Anterior cingulate cortex (tissue), 58 donors: ENCODE data around the gene SCAF8.
"Not testable (repeated sequence)": the region's sequence is repeated elsewhere in the genome, so short reads cannot be mapped to it uniquely, and the experiment has no call there.

ENCODE experiments used
- DNase-seq, 58 donors: peaks; one replicate each; lab custom pipeline; 2025; lab: John Stamatoyannopoulos, UW

The SCAF8 gene, protein sequence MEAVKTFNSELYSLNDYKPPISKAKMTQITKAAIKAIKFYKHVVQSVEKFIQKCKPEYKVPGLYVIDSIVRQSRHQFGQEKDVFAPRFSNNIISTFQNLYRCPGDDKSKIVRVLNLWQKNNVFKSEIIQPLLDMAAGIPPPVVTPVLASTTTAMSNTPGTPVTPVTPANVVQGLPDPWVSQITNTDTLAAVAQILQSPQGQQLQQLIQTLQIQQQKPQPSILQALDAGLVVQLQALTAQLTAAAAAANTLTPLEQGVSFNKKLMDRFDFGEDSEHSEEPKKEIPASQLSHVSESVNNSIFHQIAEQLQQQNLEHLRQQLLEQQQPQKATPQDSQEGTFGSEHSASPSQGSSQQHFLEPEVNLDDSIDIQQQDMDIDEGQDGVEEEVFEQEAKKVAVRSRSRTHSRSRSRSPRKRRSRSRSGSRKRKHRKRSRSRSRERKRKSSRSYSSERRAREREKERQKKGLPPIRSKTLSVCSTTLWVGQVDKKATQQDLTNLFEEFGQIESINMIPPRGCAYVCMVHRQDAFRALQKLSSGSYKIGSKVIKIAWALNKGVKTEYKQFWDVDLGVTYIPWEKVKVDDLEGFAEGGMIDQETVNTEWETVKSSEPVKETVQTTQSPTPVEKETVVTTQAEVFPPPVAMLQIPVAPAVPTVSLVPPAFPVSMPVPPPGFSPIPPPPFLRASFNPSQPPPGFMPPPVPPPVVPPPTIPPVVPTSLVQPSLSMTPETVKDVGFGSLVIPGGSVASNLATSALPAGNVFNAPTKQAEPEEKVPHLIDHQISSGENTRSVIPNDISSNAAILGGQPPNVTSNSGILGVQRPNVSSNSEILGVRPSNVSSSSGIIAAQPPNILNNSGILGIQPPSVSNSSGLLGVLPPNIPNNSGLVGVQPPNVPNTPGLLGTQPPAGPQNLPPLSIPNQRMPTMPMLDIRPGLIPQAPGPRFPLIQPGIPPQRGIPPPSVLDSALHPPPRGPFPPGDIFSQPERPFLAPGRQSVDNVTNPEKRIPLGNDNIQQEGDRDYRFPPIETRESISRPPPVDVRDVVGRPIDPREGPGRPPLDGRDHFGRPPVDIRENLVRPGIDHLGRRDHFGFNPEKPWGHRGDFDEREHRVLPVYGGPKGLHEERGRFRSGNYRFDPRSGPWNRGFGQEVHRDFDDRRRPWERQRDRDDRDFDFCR (N-terminal part only)

DNA sequence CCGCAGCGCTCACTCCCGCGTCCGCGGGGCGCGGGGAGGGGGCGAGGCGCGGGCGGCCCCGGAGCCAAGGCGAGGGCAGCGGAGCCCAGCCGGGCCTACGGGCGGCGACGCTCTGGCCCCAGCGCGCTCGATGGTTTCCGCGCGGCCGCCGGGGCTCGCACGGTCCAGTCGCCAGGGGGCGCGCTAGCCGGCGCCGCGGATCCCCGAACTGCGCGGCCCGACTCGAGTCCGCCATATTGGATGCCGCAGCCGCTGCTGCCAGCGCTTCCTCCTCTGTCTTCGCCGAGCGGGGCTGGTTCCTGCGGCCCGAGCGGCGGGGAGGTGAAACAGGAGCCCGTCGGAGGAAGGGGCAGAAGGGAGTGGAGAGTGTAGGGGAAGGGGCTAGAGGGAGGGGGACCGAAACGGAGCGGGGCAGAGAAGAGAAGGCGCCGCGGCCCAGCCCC lies at the start of gene SCAF8:
Gene SCAF8, plus strand, starts transcription at position 234 of the 443 bp plus-strand sequence. CDS start 485 bp downstream, outside the sequence.
- peak in 57 of 58 donors; percentile 25 to 92 (median 77) for DNase-seq

DNA sequence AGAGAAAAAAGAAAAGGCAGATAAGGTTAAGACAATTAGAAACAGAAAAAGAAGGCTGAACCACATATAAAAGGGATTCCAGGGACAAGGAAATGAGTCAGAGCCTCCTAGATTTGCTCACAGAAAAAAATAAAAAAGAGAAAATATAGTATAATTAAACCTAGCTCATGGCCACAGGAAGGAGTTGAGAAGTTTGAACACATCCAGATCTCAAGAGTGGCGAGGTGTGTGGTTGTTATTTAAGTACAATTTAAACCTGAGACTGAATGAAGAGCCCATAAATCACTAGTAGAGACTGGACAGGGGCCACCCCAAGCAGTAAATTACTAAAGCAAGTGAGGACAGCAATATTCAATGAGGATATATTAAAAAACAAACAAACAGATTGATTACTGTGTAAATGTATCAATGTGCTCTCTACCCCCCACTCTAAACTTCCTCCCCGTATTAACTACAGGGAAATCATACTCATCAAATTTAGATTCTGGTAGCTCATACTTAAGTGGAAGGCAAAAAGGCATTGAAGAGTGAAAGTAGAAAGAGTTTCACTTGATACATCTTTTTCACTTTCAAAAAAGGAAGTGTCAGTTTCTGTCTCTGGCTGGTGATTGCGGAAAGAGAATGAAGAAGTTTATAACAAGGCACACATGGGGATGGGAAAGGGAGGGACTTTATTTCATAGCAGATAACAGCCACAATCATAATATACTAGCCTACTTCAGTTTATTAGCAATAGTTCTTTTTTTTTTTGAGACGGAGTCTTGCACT lies 49.3 kb upstream of the SCAF8 start:
- DNase-seq: no peak

DNA sequence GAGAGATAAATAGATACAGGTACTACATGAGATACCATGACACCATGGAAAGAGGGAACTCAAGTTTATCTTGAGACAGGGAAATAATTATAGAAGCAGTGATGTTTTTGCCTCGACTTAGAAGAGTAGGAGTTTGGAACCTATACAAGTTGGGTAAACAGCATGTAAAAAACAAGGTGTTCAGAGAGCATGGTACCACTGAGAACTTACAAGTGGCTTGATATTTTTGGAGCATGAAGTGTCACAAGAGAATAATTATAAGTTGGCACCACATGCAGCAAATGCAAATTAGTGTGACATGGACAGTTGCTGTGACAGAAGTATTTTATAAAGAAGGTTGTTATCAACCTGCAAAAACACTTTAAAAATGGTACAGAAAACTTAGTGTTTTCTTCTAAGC lies 47.1 kb upstream of the SCAF8 start:
- DNase-seq: no peak

DNA sequence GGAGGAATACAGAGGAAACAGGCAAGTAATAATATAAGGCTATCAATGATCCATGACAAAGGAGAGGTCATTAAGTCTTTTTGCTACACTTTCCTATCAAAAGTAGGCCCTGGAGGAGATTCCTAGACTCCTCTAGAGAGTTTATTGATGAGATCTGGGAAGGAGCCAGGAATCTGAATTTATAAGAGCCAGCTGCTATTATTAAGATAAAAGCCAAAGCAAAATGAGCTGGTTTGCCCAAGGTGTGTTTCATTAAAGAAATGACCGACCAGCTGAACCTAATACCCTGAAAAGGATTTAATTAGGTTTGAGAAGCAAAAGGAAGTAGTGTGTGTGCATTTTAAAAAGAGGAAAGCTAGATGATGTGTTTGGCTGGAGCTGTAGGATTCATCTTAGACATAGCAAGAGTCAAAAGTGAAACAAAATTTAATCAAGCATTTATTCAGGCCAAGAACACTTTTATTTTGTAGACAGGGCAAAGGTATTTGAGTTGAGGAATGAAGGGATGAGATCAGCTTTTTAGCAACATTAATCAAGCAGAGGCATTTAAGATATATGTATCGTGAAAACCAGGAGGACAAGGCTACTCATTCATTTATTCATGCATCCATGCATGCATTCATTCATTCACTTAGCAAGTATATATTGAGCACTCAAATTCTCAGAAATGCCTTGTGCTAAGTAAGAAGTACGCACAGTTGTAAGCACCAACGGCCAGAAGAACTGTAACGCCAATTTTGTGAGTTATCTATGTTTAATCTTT lies 43.5 kb upstream of the SCAF8 start:
- DNase-seq: no peak

DNA sequence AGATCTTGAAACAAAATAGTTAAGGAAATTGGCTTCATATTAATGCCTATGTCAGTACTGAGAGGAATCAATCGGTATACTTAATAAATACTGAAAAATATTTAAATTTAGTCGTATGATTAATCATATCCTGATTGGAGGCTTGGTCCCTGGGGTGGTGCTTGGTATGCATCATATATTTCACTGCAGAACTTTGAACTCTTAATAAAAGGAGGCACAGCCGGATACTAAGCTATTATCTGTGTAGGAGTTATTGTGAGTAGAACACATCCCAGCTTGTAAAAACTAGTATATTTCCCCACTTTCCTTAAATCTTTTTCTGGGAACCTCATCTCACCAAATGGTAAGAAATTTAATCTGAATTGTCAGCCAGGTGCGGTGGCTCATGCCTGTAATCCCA lies 42.4 kb upstream of the SCAF8 start:
- DNase-seq: no peak

DNA sequence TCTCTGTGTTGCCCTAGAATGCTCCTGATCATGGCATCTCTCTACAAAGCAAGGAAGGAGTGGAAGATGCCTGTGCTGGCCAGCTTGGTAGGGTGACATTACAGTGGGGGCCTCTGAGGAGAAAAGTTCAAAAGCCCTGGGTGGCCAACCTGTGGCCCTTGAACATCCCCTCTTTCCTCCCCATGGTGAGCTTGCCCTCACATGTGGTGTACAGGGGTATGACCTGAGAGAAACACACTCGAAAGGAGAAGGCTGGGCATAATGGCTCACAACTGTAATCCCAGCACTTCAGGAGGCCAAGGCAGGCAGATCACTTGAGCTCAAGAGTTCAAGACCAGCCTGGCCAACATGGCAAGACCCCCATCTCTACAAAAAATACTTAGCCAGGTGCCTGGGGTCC lies 36.6 kb upstream of the SCAF8 start:
- no peak for DNase-seq

DNA sequence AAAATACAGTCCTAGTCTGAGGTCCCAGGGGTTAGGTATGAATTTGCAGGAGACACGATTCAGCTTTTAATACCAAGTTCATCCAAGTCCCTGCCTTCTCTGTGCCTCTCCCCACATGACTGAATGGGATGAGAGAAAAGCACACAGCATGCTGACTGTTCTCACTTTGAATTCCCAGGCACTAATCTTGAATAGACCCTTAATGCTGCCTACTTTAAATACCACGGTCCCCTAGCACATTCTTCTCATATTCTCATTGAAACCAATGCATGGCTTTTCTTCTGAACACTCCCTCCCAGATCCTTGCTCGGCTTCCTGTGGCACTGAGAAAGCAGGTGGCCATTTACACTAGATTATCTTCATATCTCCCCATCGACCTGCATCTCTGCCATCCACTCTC lies 30.1 kb upstream of the SCAF8 start:
- DNase-seq: no peak

DNA sequence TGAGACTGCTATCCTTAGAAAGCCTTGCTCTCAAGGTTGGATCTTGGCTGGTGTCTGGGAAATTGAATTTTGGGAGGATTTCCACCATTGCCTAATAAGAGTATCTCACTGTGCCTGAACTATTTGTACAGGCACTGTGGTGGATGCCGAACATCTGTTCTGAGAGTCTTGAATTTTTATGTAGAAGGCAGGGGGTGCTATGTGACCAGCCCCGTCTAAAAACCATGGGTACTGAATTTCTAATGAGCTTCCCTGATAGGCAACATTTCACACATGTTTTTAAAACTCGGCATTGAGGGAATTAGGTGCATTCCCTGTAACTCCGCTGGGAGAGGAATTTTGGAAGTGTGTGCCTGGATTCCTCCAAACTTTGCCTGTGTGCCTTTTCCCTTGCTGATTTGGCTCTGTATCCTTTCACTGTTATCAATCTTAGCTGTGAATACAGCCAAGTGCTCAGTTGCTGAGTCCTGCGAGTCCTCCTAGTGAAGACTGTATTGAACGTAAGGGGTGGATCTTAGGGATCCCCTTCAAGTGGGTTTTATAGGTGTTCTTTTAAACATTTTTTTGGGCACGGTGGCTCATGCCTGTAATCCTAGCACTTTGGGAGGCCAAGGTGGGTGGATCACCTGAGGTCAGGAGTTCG lies 27.6 kb upstream of the SCAF8 start:
- DNase-seq: no peak

DNA sequence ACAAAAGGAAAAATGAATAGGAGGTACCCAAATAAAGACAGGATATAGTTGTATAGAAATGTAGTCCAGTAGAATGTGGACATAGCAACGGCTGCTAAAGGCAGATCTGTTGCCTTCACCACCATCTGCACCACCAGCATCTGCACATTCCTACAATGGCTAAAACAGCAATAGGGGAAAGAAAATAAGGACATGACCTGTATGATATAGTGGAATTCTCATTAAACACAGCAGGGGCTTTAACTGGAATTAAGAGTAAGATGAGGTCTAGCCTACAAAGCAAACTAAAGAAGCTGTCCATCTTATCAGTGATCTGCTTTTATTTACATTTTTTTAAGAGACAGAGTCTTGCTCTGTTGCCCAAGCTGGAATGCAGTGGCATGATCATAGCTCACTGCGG lies 26.8 kb upstream of the SCAF8 start:
- no peak for DNase-seq

DNA sequence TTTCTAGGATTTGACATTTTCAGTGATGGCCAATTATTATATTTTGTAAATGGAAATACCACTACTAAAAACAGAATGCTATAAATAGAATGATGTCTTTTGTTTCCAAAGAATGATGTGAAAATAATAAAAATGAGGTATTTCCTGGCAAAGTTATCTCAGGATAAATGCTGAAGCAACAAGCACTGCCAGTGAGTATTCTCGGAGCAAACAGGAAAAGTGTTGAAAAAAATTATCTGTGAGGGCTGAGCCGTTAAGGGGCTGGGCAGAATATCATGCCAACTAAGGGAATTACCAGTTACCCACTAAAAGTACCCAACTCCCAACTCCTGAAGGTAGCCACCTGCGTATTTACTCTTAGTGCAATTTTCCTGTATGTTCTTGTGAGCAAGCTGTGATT lies 23.6 kb upstream of the SCAF8 start:
- DNase-seq: no peak

DNA sequence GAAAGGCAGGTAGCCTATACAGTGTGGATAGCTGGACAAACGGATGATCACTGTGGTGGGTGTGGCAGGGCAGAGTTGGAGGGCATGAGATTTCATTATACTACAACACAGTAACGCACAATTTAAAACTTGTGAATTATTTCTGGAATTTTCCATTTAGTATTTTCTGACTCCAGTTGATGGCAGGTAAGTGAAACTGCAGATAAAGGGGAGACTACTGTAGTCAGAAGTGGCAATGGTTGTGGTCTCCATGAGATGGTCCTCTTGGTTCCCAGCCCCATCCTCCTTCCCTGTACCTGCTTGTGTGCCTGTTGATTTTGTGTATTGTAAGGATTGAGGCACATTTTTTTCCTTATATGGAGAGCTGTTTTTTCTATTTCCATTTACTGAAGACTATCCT lies 22.5 kb upstream of the SCAF8 start:
- DNase-seq: no peak

DNA sequence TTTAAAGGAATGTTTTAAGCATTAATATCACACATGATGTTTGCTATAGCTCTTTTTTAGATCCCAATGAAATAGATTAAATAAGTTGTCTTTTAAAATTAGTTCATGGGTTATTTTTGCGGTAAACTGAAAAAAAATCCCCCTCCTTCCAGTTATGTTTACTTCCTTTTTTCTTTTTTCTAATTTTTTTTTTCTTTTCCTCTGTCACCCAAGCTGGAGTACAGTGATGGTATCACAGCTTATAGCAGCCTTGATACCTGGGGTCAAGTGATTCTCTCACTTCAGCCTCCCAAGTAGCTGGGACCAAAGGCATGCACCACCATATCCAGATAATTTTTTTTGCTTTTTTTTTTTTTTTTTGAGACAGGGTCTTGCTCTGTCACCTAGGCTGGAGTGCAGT lies 17.8 kb upstream of the SCAF8 start:
- no peak for DNase-seq

DNA sequence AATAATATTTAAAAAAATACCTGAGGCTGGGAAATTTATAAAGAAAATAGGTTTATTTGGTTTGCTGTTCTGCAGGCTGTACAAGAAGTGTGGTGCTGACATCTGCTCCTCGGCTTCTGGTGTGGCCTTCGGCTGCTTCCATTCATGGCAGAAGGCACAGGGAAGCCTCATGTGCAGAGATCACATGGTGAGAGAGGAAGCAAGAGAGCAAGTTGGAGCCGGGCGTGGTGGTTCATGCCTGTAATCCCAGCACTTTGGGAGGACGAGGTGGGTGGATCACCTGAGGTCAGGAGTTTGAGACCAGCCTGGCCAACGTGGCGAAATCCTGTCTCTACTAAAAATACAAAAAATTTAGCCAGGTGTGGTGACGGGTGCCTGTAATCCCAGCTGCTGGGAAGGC lies 16.9 kb upstream of the SCAF8 start:
- DNase-seq: not testable (repeated sequence)

DNA sequence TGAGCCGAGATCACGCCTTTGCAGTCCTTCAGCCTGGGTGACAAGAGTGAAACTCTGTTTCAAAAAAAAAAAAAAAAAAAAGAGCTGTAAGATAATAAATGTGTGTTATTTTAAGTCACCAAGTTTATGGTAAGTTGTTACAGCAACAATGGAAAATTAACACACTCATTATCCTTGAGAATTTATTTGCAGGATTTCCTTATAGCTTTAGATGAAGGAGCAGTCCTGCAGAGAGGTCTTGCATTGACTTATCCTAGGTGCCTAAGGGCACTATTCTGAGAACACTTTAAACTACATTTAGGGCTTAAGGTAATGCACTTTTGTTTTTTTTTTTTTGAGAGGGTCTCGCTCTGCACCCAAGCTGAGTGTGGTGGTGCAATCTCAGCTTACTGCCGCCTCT lies 13.8 kb upstream of the SCAF8 start:
- DNase-seq: no peak

DNA sequence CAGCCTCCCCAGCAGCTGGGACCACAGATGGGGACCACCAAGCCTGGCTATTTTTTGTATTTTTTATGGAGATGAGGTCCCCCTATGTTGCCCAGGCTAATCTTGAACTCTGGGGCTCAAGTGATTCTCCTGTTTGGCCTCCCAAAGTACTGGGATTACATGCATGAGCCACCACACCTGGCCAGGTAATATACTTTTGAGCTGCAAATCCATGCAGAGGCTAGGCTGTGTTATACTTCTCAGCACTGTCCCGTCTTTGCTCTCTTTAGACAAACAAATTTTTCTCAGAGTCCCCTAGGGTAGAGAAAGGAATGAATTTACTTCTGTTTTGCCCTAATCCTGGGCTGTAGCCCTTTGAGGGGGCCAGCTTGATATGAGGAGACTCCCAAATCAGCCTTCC lies 13.4 kb upstream of the SCAF8 start:
- DNase-seq: no peak

DNA sequence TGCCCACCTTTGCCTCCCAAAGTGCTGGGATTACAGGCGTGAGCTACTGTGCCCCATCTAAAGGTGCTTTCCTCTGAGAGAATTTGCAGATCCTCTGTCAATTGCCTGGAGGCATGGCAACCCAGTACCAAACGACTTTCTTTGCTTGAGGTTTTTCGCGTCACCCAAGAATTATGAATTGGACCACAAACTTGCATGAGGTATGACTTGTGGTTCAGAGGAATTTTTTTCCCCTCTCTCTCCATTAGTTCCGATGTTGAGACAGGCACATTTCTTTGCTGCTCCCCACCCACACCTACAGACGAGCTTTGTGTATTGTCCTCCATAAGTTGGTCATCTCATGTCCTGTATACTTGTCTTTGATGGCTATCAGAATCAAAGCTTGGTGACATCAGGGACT lies 11.8 kb upstream of the SCAF8 start:
- DNase-seq: no peak

DNA sequence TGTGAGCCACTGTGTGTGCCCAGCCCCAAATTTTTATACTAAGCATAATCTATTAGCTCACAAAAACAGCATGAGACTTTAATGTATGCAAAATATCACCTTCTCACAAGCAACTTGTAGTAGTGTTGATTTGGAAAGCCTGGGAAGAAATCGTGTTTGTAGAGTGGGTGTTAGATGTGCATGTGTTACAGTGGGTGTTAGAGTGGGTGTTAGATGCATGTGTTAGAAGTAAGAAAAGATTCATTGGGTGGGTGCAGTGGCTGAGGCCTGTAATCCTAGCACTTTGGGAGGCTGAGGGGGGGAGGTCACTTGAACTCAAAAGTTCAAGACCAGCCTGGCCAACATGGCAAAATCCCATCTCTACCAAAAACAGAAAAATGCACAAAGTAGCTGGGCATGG lies 6.3 kb upstream of the SCAF8 start:
- no peak for DNase-seq

DNA sequence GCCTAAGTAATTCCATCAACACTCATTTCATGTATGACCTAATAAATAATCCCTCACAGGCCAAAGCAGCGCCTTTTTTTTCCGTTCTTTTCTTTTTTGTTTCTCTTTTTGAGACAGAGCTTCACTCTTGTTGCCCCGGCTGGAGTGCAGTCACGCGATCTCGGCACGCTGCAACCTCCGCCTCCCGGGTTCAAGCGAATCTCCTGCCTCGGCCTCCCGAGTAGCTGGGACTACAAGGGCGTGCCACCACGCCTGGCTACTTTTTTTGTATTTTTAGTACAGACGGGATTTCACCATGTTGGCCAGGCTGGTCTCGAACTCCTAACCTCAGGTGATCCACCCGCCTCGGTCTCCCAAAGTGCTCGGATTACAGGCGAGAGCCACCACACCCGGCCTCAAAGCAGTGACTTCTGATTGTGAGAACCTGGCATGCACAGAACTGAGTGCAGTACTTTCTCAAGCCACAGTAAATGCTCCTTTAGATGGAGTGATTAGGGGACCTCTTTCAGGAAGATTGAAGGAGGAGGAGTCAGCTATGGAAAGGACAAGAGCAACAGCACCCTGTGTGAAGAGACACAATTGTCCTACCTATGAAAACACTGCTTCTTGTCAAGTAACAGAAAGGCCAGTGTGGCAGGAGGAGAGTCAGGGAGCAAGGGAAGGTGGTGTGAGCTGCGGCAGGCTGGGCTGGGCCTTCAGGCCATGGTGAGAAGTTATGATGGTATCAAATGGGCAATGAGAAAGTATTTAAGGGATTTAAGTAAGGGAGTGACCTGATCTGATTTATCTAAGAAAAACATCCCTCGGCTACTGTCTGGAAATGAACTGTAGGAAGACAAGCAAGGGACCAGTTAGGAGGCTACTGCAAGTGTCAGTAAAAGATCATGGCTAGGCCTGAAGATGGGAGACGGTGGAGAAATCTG lies 1.7 kb upstream of the SCAF8 start:
- no peak for DNase-seq
